GM19099 (cell line): Measurements from ENCODE around the gene ABCC3.

Experiments
- POLR2A ChIP-seq: IDR thresholded peaks from 3 replicates; pipeline ENCODE4 v1.6.1; 2011; ENCODE audit warnings: low read depth; ENCODE audit not compliant: insufficient read length; ENCODE audit errors: extremely low read depth

The ABCC3 gene

GRCh38 chr17:50660887-50661345, 26.2 kb downstream of the ABCC3 start:
- no peak for TF ChIP-seq POLR2A

GRCh38 chr17:50661348-50661747, 26.7 kb downstream of the ABCC3 start:
- no peak for TF ChIP-seq POLR2A

DNA sequence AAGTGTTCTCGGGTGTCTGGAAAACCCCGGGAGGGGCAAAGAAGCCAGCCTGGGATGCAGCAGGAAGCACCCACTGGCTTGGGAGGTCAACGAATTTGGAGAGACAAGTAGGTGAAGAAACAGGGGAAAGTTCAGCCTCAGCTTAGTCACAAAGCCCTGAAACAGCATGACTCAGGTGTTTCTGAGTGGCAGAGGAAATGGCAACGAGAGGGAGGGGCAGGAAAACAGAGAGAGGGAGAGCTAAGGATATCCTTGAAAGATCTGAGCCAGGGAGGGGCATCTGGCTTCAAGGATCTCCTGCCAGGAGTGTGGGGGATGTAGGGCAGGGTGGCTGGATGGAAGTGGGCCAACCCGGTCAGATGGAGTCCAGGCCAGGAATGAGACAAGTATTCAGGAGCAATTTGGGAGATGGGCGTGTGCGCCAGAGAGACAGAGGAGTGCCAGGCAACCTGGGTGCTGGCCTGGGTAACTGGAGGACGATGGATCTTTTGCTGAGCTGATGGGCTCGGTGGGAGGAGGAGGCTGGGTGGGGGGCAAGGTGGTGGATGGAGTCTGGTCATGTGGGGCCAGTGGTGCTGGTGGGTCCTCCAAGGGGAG, 27.2 kb downstream of the ABCC3 start:
- no peak for TF ChIP-seq POLR2A

DNA sequence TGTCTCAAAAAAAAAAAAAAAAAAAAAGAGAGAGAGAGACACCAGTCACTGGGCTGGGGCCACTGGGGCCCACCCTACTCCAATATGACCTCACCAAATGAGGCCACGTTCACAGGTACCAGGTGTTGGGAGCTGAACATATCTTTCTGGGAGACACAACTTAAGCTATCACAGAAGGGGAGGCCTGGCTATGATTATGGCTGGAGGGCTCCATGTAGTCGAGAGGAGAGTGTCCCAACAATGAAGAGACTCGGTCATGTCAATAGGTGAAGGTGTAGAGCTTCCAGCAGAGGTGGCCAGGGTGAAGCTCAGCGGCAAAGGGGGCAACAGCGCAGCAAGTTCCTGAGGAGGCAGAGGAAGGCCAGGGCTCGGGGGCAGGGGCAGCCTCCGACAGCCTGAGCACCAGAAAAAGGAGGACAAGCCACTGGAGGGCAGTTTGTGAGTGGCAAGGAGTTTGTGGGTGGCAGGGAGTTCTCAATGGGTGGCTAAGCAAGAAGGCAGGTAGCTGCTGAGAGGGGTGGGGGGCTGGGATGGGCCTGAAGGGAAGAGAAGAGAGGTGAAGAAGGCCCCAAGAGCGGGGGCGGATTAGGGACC, 28.0 kb downstream of the ABCC3 start:
- TF ChIP-seq POLR2A = no peak

DNA sequence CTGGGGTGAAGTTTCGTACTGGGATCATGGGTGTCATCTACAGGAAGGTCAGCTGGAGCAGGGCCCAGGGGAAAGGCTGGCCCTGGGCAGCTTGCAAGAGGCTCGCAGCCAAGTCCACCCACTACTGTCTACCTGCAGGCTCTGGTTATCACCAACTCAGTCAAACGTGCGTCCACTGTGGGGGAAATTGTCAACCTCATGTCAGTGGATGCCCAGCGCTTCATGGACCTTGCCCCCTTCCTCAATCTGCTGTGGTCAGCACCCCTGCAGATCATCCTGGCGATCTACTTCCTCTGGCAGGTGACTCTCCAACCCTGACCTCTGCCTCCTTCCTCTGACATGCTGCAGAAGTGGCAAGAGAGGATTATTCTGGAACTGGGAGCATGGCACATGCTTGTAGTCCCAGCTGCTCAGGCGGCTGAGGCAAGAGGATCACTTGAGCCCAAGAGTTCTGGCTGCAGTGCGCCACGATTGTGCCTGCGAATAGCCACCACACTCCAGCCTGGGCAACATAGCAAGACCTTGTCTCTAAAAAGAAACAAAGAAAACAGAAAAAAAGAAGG, 29.2 kb downstream of the ABCC3 start:
- TF ChIP-seq POLR2A = no peak

GRCh38 chr17:50664788-50665458, 30.2 kb downstream of the ABCC3 start:
- TF ChIP-seq POLR2A = no peak

DNA sequence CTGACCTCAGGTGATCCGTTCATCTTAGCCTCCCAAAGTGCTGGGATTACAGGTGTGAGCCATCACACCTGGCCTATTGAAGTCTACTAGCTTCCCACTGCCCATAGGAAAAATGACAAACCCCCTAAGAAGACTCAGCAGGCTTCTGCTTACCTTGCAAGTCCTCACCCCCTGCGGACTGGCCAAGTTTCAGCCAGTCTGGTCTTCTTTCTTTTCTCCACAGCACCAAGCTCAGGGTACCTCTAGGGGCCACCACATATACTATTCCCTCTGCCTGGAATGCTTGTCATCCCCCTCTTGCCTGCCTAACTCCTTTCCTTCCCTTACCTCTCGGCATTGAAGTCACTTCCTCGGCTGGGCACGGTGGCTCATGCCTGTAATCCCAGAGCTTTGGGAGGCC, 31.2 kb downstream of the ABCC3 start:
- TF ChIP-seq POLR2A = no peak

- TF ChIP-seq POLR2A = no peak
Measured at GRCh38 chr17:50666316-50666715, 31.6 kb downstream of the ABCC3 start.

- TF ChIP-seq POLR2A = no peak
Measured at GRCh38 chr17:50667259-50668024, 32.8 kb downstream of the ABCC3 start.

DNA sequence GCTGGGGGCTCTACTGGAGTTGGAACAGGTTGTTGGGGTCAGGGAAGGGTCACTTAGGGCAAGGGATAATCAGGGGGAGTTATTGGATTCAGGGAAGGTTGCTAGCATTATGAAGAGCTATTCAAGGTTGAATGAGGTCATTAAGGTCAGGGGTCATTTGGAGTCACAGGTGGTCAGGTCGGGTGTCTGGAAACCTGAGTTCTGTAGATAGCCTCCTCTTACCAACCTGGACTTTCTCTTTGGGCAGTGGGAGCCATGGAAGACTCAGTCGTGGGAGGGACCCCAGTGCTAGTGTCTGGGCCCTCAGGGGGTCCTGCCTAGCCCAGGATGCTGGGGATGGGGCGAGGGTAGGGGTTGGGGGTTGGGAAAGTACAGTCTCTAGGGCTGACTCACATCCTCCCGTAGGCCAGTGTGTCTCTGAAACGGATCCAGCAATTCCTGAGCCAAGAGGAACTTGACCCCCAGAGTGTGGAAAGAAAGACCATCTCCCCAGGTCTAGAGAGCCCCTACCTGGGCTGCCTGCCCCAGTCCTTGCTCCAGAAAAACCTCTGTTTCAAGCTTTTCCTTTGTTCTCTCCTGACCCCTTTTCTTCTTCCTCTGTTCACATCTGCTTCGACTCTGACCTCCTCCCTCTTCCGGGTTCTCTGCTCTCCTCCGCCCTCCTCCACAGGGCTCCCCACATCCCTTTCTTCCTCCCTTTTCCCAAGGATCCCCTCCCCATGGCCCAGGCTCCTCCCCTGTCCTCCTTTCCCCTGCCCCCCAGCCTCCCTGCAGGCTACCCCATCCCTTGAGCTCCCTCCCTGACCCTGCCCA, 33.5 kb downstream of the ABCC3 start:
- no peak for TF ChIP-seq POLR2A

- no peak for TF ChIP-seq POLR2A
Measured at GRCh38 chr17:50668838-50669581, 34.3 kb downstream of the ABCC3 start.

DNA sequence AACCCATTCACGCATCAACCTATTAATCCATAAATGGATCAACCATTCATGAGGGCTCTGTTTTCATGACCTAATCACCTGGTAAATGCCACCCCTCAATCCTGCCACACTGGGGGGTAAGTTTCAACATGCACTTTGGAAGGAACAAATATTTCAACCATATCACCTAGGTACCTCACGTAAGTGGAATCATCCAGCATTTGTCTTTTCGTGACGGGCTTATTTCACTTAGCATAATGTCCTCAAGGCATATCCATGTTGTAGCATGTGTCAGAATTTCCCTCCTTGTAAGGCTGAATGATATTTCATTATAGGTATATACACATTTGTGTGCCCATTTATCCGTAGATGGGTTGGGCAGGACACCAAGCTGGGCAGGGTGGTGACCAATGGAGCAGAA, 37.4 kb downstream of the ABCC3 start:
- TF ChIP-seq POLR2A = no peak

DNA sequence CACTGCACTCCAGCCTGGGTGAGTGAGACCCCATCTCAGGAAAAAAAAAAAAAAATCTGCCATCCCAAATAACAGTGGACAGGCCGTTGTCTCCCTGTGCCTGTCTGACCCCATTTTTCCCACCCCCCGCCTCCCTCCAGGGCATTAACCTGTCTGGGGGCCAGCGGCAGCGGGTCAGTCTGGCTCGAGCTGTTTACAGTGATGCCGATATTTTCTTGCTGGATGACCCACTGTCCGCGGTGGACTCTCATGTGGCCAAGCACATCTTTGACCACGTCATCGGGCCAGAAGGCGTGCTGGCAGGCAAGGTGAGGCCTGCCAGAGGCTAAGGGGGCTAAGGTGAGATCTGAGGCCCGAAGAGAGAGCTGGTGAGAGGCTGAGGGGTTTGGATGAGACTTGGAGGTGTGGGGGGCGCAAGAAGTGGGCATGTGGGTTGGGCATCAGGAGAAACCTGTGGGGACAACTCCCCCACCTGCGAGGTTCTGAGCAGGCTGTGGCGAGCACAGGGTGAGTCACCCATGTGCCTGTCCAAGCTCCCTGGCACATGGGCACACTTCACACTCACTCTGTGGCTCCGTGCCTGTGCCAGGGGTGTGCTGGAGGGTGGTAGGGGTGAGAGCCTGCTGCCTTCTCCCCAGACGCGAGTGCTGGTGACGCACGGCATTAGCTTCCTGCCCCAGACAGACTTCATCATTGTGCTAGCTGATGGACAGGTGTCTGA, 38.3 kb downstream of the ABCC3 start:
- TF ChIP-seq POLR2A = no peak
